Lung (tissue), 12 donors: ENCODE results near the gene PCSK5. TPM values are rescaled to one million over a fixed set of nuclear protein-coding genes. Genes with fewer than 3 reads are reported as not detected.

ENCODE experiments used
- ATAC-seq: fragments of 200-7000 bp; cut with Tn5 transposase; one replicate; pipeline ENCODE4 v1.9.1; 2020; ENCODE audit warnings: moderate number of reproducible peaks; ENCODE audit not compliant: insufficient read depth, low FRiP score
- DNase-seq, 3 donors: peaks; one replicate each; pipeline ENCODE4 v3.0.0-alpha.2; 2013 to 2017
- H3K27ac ChIP-seq, 2 donors: one replicate each; pipeline ENCODE4 v1.5.1; 2013; ENCODE audit warnings: mild to moderate bottlenecking in 2 of 2, moderate library complexity in 2 of 2, control low read depth in 1 of 2, inconsistent platforms in 1 of 2, low read depth in 1 of 2, low read length in 1 of 2
- H3K27me3 ChIP-seq, 3 donors: one replicate each; pipeline ENCODE4 v1.5.1; 2013; ENCODE audit warnings: low read length in 2 of 3; ENCODE audit not compliant: control insufficient read depth in 3 of 3, insufficient read depth in 3 of 3
- H3K36me3 ChIP-seq, 4 donors: one replicate each; pipeline ENCODE4 v1.5.1; 2013; ENCODE audit warnings: low read length in 4 of 4, mild to moderate bottlenecking in 1 of 4, moderate library complexity in 1 of 4; ENCODE audit not compliant: control insufficient read depth in 4 of 4, insufficient read depth in 4 of 4
- H3K4me1 ChIP-seq, 5 donors: one replicate each; pipeline ENCODE4 v1.5.1; 2013; ENCODE audit warnings: low read length in 5 of 5, mild to moderate bottlenecking in 2 of 5, moderate library complexity in 1 of 5; ENCODE audit not compliant: control insufficient read depth in 5 of 5, insufficient read depth in 5 of 5
- H3K4me3 ChIP-seq: one replicate; pipeline ENCODE4 v1.5.1; 2013; ENCODE audit warnings: mild to moderate bottlenecking, control low read depth, moderate library complexity
- H3K9ac ChIP-seq, 2 donors: one replicate each; pipeline ENCODE4 v1.5.1; 2013; ENCODE audit warnings: low read length in 2 of 2, control low read depth in 1 of 2; ENCODE audit not compliant: insufficient read depth in 1 of 2
- H3K9me3 ChIP-seq, 4 donors: one replicate each; pipeline ENCODE4 v1.5.1; 2013; ENCODE audit warnings: low read length in 3 of 4, mild to moderate bottlenecking in 1 of 4, moderate library complexity in 1 of 4; ENCODE audit not compliant: control insufficient read depth in 4 of 4, insufficient read depth in 3 of 4
- CTCF ChIP-seq: IDR thresholded peaks from 2 replicates; pipeline ENCODE4 v1.5.1; 2012; ENCODE audit warnings: mild to moderate bottlenecking; ENCODE audit errors: control extremely low read depth, extremely low read depth
- WGBS, 2 donors: extraction: QIAGEN DNeasy Blood & Tissue Kit; methylation state at CpG; one replicate each; pipeline ENCODE4 v1.1.7; 2013; 5-methylcytosine and 5-hydroxymethylcytosine counted together
- polyA plus RNA-seq, 2 donors: library from polyadenylated mRNA; stranded (reverse); fragments of 200-250 nt; gene quantifications; one replicate each; pipeline ENCODE4 v1.2.1, GENCODE V29; 2013
- total RNA-seq, 2 donors: library from RNA; depleted of rRNA in 1 of 2; stranded (reverse); fragments of >200 nt in 1 of 2; gene quantifications; one replicate each; pipeline ENCODE4 v1.2.1, GENCODE V29; 2014 to 2021
- donor health status: control.
- donor health status: control.
- donor health status: Bipolar disorder and iron deficiency.
- donor health status: healthy.
- donor health status: DM: yes; HTN: yes; CAD: no.

PCSK5 gene
- total and polyA plus RNA-seq, 4 donors = 1.9 to 28.2 (median 13.6) TPM

- DNase-seq = no peak
- Histone ChIP-seq H3K27me3 (no peaks in the 10 kb centered on the region), H3K4me3 (no peak overlapping the region), H3K9me3 (no peaks in the 10 kb centered on the region), H3K36me3 (no peaks in the 10 kb centered on the region), H3K4me1 (peaks cover 0 to 11% (median 8%) of the 10 kb centered on the region in 5 donors), H3K9ac (no peak overlapping the region), H3K27ac (no peak overlapping the region)
- no peak for ATAC-seq
- WGBS, 2 donors = 93% methylated on average over 4 of the region's 4 CpGs
- no peak for TF ChIP-seq CTCF
Measured at GRCh38 chr9:75965231-75965630, 74.8 kb downstream of the PCSK5 start.

- Histone ChIP-seq H3K9ac (no peak overlapping the region), H3K4me1 (peaks cover 0 to 7% (median 3%) of the 10 kb centered on the region in 5 donors), H3K9me3 (no peaks in the 10 kb centered on the region), H3K4me3 (no peak overlapping the region), H3K27ac (no peak overlapping the region), H3K36me3 (no peaks in the 10 kb centered on the region), H3K27me3 (no peaks in the 10 kb centered on the region)
- no peak for TF ChIP-seq CTCF
- ATAC-seq = no peak
- WGBS, 2 donors = 96 to 99% methylated on average over 7 of the region's 7 CpGs
- DNase-seq = no peak
Measured at GRCh38 chr9:75967556-75967955, 77.1 kb downstream of the PCSK5 start.

GRCh38 chr9:75974016-75974766, 83.7 kb downstream of the PCSK5 start:
- no peak for ATAC-seq
- Histone ChIP-seq H3K9me3 (peaks cover 0 to 2% (median 0%) of the 10 kb centered on the region in 4 donors), H3K27ac (no peak overlapping the region), H3K4me3 (no peak overlapping the region), H3K9ac (peak overlapping the region in 1 of 2 donors; percentile 42), H3K36me3 (no peaks in the 10 kb centered on the region), H3K27me3 (no peaks in the 10 kb centered on the region), H3K4me1 (peaks cover 0 to 18% (median 4%) of the 10 kb centered on the region in 5 donors)
- DNase-seq = peak; percentile 24 to 48 (median 45)
- TF ChIP-seq CTCF = no peak
- 78 to 83% methylated on average over 16 of the region's 16 CpGs for WGBS, 2 donors
